Panc1 (cell line): ENCODE measurements around the gene RELT.

Source experiments
- POLR2AphosphoS5 ChIP-seq: IDR thresholded peaks from 2 replicates; pipeline ENCODE4 v1.6.1; 2012; ENCODE audit warnings: mild to moderate bottlenecking, low read depth, low read length, moderate library complexity
- SIN3A ChIP-seq: IDR thresholded peaks from 2 replicates; pipeline ENCODE4 v1.6.1; 2012; ENCODE audit warnings: low read depth, mild to moderate bottlenecking, low read length, moderate library complexity, borderline replicate concordance; ENCODE audit not compliant: insufficient read depth
- TCF7L2 ChIP-seq: IDR thresholded peaks from 2 replicates; pipeline ENCODE4 v1.6.1; 2011; ENCODE audit warnings: mild to moderate bottlenecking, low read depth, low read length, inconsistent platforms
- TF ChIP-seq, protein P1 (sequence below): fragments of 450-650 bp; IDR thresholded peaks from 2 replicates; pipeline ENCODE4 v1.5.1; 2017; ENCODE audit warnings: mild to moderate bottlenecking
- TF ChIP-seq, protein P2 (sequence below), 2 experiments: IDR thresholded peaks; 2 replicates each; pipeline ENCODE4 v1.6.1; 2011 to 2012; ENCODE audit warnings: low read depth in 2 of 2, control low read depth in 1 of 2, low read length in 1 of 2, mild to moderate bottlenecking in 1 of 2, moderate library complexity in 1 of 2; ENCODE audit not compliant: insufficient read depth in 1 of 2

- TF ChIP-seq, protein P1, sequence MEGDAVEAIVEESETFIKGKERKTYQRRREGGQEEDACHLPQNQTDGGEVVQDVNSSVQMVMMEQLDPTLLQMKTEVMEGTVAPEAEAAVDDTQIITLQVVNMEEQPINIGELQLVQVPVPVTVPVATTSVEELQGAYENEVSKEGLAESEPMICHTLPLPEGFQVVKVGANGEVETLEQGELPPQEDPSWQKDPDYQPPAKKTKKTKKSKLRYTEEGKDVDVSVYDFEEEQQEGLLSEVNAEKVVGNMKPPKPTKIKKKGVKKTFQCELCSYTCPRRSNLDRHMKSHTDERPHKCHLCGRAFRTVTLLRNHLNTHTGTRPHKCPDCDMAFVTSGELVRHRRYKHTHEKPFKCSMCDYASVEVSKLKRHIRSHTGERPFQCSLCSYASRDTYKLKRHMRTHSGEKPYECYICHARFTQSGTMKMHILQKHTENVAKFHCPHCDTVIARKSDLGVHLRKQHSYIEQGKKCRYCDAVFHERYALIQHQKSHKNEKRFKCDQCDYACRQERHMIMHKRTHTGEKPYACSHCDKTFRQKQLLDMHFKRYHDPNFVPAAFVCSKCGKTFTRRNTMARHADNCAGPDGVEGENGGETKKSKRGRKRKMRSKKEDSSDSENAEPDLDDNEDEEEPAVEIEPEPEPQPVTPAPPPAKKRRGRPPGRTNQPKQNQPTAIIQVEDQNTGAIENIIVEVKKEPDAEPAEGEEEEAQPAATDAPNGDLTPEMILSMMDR: no peak
- no peak for TF ChIP-seq POLR2AphosphoS5
- TF ChIP-seq TCF7L2: no peak
- TF ChIP-seq, protein P2, sequence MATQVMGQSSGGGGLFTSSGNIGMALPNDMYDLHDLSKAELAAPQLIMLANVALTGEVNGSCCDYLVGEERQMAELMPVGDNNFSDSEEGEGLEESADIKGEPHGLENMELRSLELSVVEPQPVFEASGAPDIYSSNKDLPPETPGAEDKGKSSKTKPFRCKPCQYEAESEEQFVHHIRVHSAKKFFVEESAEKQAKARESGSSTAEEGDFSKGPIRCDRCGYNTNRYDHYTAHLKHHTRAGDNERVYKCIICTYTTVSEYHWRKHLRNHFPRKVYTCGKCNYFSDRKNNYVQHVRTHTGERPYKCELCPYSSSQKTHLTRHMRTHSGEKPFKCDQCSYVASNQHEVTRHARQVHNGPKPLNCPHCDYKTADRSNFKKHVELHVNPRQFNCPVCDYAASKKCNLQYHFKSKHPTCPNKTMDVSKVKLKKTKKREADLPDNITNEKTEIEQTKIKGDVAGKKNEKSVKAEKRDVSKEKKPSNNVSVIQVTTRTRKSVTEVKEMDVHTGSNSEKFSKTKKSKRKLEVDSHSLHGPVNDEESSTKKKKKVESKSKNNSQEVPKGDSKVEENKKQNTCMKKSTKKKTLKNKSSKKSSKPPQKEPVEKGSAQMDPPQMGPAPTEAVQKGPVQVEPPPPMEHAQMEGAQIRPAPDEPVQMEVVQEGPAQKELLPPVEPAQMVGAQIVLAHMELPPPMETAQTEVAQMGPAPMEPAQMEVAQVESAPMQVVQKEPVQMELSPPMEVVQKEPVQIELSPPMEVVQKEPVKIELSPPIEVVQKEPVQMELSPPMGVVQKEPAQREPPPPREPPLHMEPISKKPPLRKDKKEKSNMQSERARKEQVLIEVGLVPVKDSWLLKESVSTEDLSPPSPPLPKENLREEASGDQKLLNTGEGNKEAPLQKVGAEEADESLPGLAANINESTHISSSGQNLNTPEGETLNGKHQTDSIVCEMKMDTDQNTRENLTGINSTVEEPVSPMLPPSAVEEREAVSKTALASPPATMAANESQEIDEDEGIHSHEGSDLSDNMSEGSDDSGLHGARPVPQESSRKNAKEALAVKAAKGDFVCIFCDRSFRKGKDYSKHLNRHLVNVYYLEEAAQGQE (IDR thresholded peaks at IDR 0.05; ENCODE audit: insufficient read depth in 1 of 2, low read depth in 2 of 2, low read length in 1 of 2): no peak
- no peak for TF ChIP-seq SIN3A
Measured at GRCh38 chr11:73363147-73363546, 13.1 kb upstream of the RELT start.
